Measurements from ENCODE around the gene KRI1.

DNA sequence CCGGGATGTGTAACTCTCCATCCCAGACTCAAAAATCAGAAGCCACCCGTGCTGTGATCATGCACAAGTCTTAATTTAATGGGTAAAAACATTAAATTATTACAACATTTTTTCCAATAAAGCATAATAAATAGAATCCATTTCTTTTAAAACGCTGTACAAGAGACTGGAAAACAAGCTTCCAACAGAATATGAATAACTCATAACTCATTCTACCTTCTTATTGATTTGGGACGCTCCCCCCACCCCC, 523 bp upstream of the KRI1 start:
- TF ChIP-seq, protein P1, sequence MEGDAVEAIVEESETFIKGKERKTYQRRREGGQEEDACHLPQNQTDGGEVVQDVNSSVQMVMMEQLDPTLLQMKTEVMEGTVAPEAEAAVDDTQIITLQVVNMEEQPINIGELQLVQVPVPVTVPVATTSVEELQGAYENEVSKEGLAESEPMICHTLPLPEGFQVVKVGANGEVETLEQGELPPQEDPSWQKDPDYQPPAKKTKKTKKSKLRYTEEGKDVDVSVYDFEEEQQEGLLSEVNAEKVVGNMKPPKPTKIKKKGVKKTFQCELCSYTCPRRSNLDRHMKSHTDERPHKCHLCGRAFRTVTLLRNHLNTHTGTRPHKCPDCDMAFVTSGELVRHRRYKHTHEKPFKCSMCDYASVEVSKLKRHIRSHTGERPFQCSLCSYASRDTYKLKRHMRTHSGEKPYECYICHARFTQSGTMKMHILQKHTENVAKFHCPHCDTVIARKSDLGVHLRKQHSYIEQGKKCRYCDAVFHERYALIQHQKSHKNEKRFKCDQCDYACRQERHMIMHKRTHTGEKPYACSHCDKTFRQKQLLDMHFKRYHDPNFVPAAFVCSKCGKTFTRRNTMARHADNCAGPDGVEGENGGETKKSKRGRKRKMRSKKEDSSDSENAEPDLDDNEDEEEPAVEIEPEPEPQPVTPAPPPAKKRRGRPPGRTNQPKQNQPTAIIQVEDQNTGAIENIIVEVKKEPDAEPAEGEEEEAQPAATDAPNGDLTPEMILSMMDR (IDR thresholded peaks at IDR 0.05) = no peak
- TF ChIP-seq EP300 (IDR thresholded peaks at IDR 0.05) (no peak), POLR2AphosphoS5 (IDR thresholded peaks at IDR 0.05) (no peak), POLR2A (IDR thresholded peaks at IDR 0.05) (no peak)
